ENCODE data around the gene GSTA2. TPM values are rescaled to one million over a fixed set of nuclear protein-coding genes. Genes with fewer than 3 reads are reported as not detected.
"Not testable (repeated sequence)": the region's sequence is repeated elsewhere in the genome, so short reads cannot be mapped to it uniquely, and the experiment has no call there.

Gene GSTA2
- total RNA-seq (2021): not detected in 2 replicates
- long read RNA-seq: 0 reads

DNA sequence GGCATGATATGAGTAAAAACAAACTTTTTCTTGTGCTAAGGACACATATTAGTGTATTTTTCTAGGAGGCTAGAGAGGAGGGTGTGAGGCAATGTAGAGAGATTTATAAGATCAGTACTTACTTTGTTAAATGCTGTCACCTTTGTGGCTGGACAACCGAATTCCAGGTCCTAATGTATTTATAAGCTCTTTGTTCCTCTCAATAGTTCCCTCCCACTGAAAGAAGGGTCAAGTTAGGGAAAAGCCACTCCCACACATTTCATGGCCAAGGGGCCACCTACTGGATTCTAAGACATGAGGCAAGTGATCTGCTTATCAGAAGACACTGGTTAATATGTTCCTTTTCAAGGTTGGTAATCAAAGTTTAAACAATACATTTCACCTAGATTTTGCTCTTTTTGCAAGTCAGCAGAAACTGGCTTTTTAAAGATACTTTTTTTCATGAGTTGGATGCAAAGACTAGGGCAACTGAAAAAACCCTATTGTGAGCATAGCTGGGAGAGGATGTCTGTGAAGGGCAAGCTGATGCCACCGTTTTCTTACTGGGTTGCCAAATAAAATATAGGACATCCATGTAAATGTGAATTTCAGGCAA lies at the start of gene GSTA2:
Gene GSTA2 (minus strand): TSS at position 154 of the 595 bp plus-strand sequence. CDS start 5,528 bp downstream, outside the sequence.
- not testable (repeated sequence) for H3K4me3 Mint-ChIP-seq; DNase-seq; H4K91ac ChIP-seq (ENCODE audit: insufficient read length, low read depth, low read length); H3K4me1 Mint-ChIP-seq; H3K4me1 ChIP-seq (ENCODE audit: insufficient read depth, low read length); H3T11ph ChIP-seq (ENCODE audit: low read length); H3K23me2 ChIP-seq (ENCODE audit: insufficient read length, low read depth, low read length, poor library complexity, severe bottlenecking); H3K9me3 ChIP-seq (ENCODE audit: control insufficient read depth, low read depth, low read length); H3K18ac ChIP-seq (ENCODE audit: insufficient read length, low read depth, low read length); H4K5ac ChIP-seq (ENCODE audit: insufficient read length, low read depth, low read length); H3K4me2 ChIP-seq (ENCODE audit: insufficient read depth, insufficient read length, low read length); H3K27ac Mint-ChIP-seq; H3K14ac ChIP-seq (ENCODE audit: insufficient read depth, low read length); H2BK12ac ChIP-seq (ENCODE audit: insufficient read length, low read depth, low read length); H3K27ac ChIP-seq (ENCODE audit: insufficient read length, low read depth, low read length); H3K9me3 Mint-ChIP-seq; H3K56ac ChIP-seq (ENCODE audit: insufficient read length, low read depth, low read length); H2BK20ac ChIP-seq (ENCODE audit: low read depth, low read length, poor library complexity, severe bottlenecking); H2BK5ac ChIP-seq (ENCODE audit: insufficient read length, low read length); H3K23ac ChIP-seq (ENCODE audit: insufficient read length, low read depth, low read length); H3K79me2 ChIP-seq (ENCODE audit: insufficient read depth, low read length); H3K36me3 Mint-ChIP-seq (ENCODE audit: insufficient read depth in 1 of 3, low read depth in 3 of 3); H3K4ac ChIP-seq (ENCODE audit: low read depth, low read length); H3K9ac ChIP-seq (ENCODE audit: extremely low read depth, insufficient read length, low read length); H3K27me3 ChIP-seq (ENCODE audit: insufficient read depth, low read length); H2AK5ac ChIP-seq (ENCODE audit: insufficient read length, low read length); H2BK15ac ChIP-seq (ENCODE audit: low read depth, low read length); H4K8ac ChIP-seq (replicated peaks; ENCODE audit: insufficient read length, low read depth, low read length); H3K27me3 Mint-ChIP-seq (ENCODE audit: low read depth); H2AFZ ChIP-seq (ENCODE audit: low read length); H3K79me1 ChIP-seq (ENCODE audit: insufficient read depth, low read depth, low read length, poor library complexity, severe bottlenecking); H2BK120ac ChIP-seq (ENCODE audit: low read depth, low read length, poor library complexity, severe bottlenecking); H4K20me1 ChIP-seq (ENCODE audit: control insufficient read depth, insufficient read depth, insufficient read length)
- WGBS (ENCODE audit: extremely low coverage, insufficient read length, low lambda C conversion rate): no CpG with 5 or more reads among the region's 2 CpGs
- TF ChIP-seq, protein P1, sequence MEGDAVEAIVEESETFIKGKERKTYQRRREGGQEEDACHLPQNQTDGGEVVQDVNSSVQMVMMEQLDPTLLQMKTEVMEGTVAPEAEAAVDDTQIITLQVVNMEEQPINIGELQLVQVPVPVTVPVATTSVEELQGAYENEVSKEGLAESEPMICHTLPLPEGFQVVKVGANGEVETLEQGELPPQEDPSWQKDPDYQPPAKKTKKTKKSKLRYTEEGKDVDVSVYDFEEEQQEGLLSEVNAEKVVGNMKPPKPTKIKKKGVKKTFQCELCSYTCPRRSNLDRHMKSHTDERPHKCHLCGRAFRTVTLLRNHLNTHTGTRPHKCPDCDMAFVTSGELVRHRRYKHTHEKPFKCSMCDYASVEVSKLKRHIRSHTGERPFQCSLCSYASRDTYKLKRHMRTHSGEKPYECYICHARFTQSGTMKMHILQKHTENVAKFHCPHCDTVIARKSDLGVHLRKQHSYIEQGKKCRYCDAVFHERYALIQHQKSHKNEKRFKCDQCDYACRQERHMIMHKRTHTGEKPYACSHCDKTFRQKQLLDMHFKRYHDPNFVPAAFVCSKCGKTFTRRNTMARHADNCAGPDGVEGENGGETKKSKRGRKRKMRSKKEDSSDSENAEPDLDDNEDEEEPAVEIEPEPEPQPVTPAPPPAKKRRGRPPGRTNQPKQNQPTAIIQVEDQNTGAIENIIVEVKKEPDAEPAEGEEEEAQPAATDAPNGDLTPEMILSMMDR (conservative IDR thresholded peaks at IDR 0.05): peak; percentile 52

DNA sequence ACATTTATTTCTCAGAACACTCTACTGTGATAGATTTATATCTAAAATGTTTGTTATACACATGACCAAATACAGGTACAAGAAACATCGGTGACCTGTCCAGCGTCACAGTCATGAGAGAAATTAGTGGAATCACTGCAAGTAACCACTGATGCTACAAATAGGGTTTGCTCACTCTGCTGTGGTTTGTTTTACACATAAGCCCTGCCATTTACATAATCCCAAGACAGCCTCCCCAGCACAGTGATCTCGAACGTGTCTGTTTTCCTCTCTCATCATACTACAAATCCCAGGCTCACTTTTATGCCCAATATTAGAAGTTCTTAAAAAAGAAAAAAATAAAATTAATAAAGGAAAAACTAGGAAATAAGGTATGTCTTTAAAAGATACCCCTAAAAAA lies 46.5 kb upstream of the GSTA2 start:
- H2BK120ac ChIP-seq (ENCODE audit: low read depth, low read length, poor library complexity, severe bottlenecking); H3K9me3 ChIP-seq (ENCODE audit: control insufficient read depth, low read depth, low read length); H3K4me2 ChIP-seq (ENCODE audit: insufficient read depth, insufficient read length, low read length); H2AK5ac ChIP-seq (ENCODE audit: insufficient read length, low read length); H2BK20ac ChIP-seq (ENCODE audit: low read depth, low read length, poor library complexity, severe bottlenecking); H3K23me2 ChIP-seq (ENCODE audit: insufficient read length, low read depth, low read length, poor library complexity, severe bottlenecking); H3T11ph ChIP-seq (ENCODE audit: low read length); H3K79me1 ChIP-seq (ENCODE audit: insufficient read depth, low read depth, low read length, poor library complexity, severe bottlenecking); H3K18ac ChIP-seq (ENCODE audit: insufficient read length, low read depth, low read length); H2AFZ ChIP-seq (ENCODE audit: low read length); H2BK12ac ChIP-seq (ENCODE audit: insufficient read length, low read depth, low read length); H2BK15ac ChIP-seq (ENCODE audit: low read depth, low read length); DNase-seq; H3K9me3 Mint-ChIP-seq; H4K91ac ChIP-seq (ENCODE audit: insufficient read length, low read depth, low read length); H3K27ac ChIP-seq (ENCODE audit: insufficient read length, low read depth, low read length); H3K4me3 Mint-ChIP-seq; H3K14ac ChIP-seq (ENCODE audit: insufficient read depth, low read length); H3K56ac ChIP-seq (ENCODE audit: insufficient read length, low read depth, low read length); H2BK5ac ChIP-seq (ENCODE audit: insufficient read length, low read length); H3K27me3 ChIP-seq (ENCODE audit: insufficient read depth, low read length); H3K27ac Mint-ChIP-seq; H4K5ac ChIP-seq (ENCODE audit: insufficient read length, low read depth, low read length); H3K4ac ChIP-seq (ENCODE audit: low read depth, low read length); H3K79me2 ChIP-seq (ENCODE audit: insufficient read depth, low read length); H3K4me1 ChIP-seq (ENCODE audit: insufficient read depth, low read length); H3K36me3 Mint-ChIP-seq (ENCODE audit: insufficient read depth in 1 of 3, low read depth in 3 of 3); H3K23ac ChIP-seq (ENCODE audit: insufficient read length, low read depth, low read length); H3K9ac ChIP-seq (ENCODE audit: extremely low read depth, insufficient read length, low read length); H4K20me1 ChIP-seq (ENCODE audit: control insufficient read depth, insufficient read depth, insufficient read length); H3K4me1 Mint-ChIP-seq; H4K8ac ChIP-seq (replicated peaks; ENCODE audit: insufficient read length, low read depth, low read length); H3K27me3 Mint-ChIP-seq (ENCODE audit: low read depth): not testable (repeated sequence)
- WGBS (ENCODE audit: extremely low coverage, insufficient read length, low lambda C conversion rate): no CpG with 5 or more reads among the region's 4 CpGs
